Activated CD4-positive, alpha-beta T cell treated with anti-CD3 and anti-CD28 coated beads for 48 hours (primary cell): ENCODE data around the gene DTYMK.

ENCODE experiments used
- DNase-seq: peaks from one replicate; pipeline ENCODE4 v3.0.0-alpha.2; 2020

Gene DTYMK

GRCh38 chr2:241645915-241646645, 40.5 kb downstream of the DTYMK start:
- no peak for DNase-seq

- DNase-seq, result no peak
These were observed 41.3 kb downstream of the DTYMK start for GRCh38 chr2:241645056-241645914.

- no peak for DNase-seq
These were observed 45.0 kb downstream of the DTYMK start for GRCh38 chr2:241641631-241642030.

GRCh38 chr2:241640165-241640795, 46.3 kb downstream of the DTYMK start:
- no peak for DNase-seq

GRCh38 chr2:241639385-241639784, 47.2 kb downstream of the DTYMK start:
- DNase-seq, result no peak

- DNase-seq, result no peak
These were observed 47.7 kb downstream of the DTYMK start for GRCh38 chr2:241638940-241639339.

- DNase-seq, result peak; percentile 60
These were observed 48.6 kb downstream of the DTYMK start for GRCh38 chr2:241637795-241638660.

- peak; percentile 82 for DNase-seq
These were observed 49.4 kb downstream of the DTYMK start, which contains the start of the genes ATG4B and THAP4 for GRCh38 chr2:241637018-241637794. Gene ATG4B (plus strand): TSS chr2:241637693. CDS start chr2:241637715, 22 bp downstream. Gene THAP4 (minus strand): TSS chr2:241637158. CDS start chr2:241637017, 141 bp downstream.

GRCh38 chr2:241636182-241637017, 50.2 kb downstream of the DTYMK start:
- DNase-seq, result peak; percentile 51

GRCh38 chr2:241635756-241636155, 50.9 kb downstream of the DTYMK start:
- no peak for DNase-seq

GRCh38 chr2:241633561-241633960, 53.1 kb downstream of the DTYMK start:
- no peak for DNase-seq

- no peak for DNase-seq
These were observed 53.9 kb downstream of the DTYMK start for GRCh38 chr2:241632478-241633325.

GRCh38 chr2:241629762-241630435, 56.7 kb downstream of the DTYMK start:
- DNase-seq, result no peak

GRCh38 chr2:241627675-241628074, 58.9 kb downstream of the DTYMK start:
- no peak for DNase-seq
